ENCODE measurements around the gene KBTBD8. TPM values are rescaled to one million over a fixed set of nuclear protein-coding genes. Genes with fewer than 3 reads are reported as not detected.
A peak's percentile ranks its signal among the peaks of the same experiment; 100 is the strongest.

Gene KBTBD8
- total and polyA plus RNA-seq, 9 of the 15 experiments (the other 6 are each of a cell fraction or from before 2014, with no cell fraction given) = 2.7 to 9.1 (median 5.6) TPM

- TF ChIP-seq, protein P1, sequence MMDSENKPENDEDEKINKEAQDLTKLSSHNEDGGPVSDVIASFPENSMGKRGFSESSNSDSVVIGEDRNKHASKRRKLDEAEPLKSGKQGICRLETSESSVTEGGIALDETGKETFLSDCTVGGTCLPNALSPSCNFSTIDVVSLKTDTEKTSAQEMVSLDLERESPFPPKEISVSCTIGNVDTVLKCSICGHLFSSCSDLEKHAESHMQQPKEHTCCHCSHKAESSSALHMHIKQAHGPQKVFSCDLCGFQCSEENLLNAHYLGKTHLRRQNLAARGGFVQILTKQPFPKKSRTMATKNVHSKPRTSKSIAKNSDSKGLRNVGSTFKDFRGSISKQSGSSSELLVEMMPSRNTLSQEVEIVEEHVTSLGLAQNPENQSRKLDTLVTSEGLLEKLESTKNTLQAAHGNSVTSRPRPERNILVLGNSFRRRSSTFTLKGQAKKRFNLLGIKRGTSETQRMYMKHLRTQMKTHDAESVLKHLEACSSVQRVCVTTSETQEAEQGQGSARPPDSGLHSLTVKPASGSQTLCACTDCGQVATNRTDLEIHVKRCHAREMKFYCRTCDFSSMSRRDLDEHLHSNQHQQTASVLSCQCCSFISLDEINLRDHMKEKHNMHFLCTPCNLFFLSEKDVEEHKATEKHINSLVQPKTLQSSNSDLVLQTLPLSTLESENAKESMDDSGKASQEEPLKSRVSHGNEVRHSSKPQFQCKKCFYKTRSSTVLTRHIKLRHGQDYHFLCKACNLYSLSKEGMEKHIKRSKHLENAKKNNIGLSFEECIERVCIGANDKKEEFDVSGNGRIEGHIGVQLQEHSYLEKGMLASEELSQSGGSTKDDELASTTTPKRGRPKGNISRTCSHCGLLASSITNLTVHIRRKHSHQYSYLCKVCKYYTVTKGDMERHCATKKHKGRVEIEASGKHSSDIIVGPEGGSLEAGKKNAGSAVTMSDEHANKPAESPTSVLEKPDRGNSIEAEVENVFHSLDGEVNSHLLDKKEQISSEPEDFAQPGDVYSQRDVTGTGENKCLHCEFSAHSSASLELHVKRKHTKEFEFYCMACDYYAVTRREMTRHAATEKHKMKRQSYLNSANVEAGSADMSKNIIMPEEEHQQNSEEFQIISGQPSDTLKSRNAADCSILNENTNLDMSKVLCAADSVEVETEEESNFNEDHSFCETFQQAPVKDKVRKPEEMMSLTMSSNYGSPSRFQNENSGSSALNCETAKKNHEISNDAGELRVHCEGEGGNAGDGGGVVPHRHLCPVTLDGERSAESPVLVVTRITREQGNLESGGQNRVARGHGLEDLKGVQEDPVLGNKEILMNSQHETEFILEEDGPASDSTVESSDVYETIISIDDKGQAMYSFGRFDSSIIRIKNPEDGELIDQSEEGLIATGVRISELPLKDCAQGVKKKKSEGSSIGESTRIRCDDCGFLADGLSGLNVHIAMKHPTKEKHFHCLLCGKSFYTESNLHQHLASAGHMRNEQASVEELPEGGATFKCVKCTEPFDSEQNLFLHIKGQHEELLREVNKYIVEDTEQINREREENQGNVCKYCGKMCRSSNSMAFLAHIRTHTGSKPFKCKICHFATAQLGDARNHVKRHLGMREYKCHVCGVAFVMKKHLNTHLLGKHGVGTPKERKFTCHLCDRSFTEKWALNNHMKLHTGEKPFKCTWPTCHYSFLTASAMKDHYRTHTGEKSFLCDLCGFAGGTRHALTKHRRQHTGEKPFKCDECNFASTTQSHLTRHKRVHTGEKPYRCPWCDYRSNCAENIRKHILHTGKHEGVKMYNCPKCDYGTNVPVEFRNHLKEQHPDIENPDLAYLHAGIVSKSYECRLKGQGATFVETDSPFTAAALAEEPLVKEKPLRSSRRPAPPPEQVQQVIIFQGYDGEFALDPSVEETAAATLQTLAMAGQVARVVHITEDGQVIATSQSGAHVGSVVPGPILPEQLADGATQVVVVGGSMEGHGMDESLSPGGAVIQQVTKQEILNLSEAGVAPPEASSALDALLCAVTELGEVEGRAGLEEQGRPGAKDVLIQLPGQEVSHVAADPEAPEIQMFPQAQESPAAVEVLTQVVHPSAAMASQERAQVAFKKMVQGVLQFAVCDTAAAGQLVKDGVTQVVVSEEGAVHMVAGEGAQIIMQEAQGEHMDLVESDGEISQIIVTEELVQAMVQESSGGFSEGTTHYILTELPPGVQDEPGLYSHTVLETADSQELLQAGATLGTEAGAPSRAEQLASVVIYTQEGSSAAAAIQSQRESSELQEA (IDR thresholded peaks at IDR 0.05; ENCODE audit: low read depth) = no peak
- TF ChIP-seq TEAD4 (IDR thresholded peaks at IDR 0.05; ENCODE audit: low read length) (peak; percentile 72), TEAD4 (CRISPR knock-in tag; IDR thresholded peaks at IDR 0.05; ENCODE audit: borderline replicate concordance) (no peak), CGGBP1 (CRISPR knock-in tag; IDR thresholded peaks at IDR 0.05) (no peak), PHF20 (IDR thresholded peaks at IDR 0.05; ENCODE audit: partially characterized antibody) (no peak), RBM34 (IDR thresholded peaks at IDR 0.05; ENCODE audit: borderline replicate concordance, insufficient read depth, low read length) (no peak), SREBF2 (CRISPR knock-in tag; IDR thresholded peaks at IDR 0.05) (no peak), MBD1 (CRISPR knock-in tag; IDR thresholded peaks at IDR 0.05) (no peak), DACH1 (IDR thresholded peaks at IDR 0.05; ENCODE audit: partially characterized antibody) (no peak), ZNF551 (CRISPR knock-in tag; IDR thresholded peaks at IDR 0.05) (no peak), CHCHD3 (CRISPR knock-in tag; IDR thresholded peaks at IDR 0.05) (no peak), GABPB2 (CRISPR knock-in tag; conservative IDR thresholded peaks at IDR 0.05) (no peak), EP300 (IDR thresholded peaks at IDR 0.05; ENCODE audit: low read length) (peak; percentile 63), NCOA6 (IDR thresholded peaks at IDR 0.05) (no peak), POU5F1 (IDR thresholded peaks at IDR 0.05; ENCODE audit: borderline replicate concordance, low read depth, low read length, partially characterized antibody) (no peak), RFX7 (CRISPR knock-in tag; IDR thresholded peaks at IDR 0.05) (no peak), HBP1 (CRISPR knock-in tag; IDR thresholded peaks at IDR 0.05) (no peak), SLC30A9 (CRISPR knock-in tag; IDR thresholded peaks at IDR 0.05) (no peak)
Observed at GRCh38 chr3:67011414-67012131, 13.5 kb downstream of the KBTBD8 start (continued).
